Measurements from ENCODE around the gene LNPEP.

LNPEP gene

DNA sequence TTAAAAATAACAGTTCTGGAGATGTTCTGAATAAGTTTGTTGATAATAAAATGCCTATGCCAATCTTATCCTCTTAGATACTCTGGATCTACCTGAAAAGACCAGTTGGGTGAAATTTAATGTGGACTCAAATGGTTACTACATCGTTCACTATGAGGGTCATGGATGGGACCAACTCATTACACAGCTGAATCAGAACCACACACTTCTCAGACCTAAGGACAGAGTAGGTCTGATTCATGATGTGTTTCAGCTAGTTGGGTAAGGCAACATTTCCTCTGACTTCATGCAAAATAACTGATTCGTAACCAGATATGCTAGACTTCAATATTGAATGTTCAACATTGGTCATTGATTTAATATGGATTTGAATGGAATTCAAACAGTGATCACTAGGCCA, 32.6 kb upstream of the LNPEP start:
- TF ChIP-seq, protein P1, sequence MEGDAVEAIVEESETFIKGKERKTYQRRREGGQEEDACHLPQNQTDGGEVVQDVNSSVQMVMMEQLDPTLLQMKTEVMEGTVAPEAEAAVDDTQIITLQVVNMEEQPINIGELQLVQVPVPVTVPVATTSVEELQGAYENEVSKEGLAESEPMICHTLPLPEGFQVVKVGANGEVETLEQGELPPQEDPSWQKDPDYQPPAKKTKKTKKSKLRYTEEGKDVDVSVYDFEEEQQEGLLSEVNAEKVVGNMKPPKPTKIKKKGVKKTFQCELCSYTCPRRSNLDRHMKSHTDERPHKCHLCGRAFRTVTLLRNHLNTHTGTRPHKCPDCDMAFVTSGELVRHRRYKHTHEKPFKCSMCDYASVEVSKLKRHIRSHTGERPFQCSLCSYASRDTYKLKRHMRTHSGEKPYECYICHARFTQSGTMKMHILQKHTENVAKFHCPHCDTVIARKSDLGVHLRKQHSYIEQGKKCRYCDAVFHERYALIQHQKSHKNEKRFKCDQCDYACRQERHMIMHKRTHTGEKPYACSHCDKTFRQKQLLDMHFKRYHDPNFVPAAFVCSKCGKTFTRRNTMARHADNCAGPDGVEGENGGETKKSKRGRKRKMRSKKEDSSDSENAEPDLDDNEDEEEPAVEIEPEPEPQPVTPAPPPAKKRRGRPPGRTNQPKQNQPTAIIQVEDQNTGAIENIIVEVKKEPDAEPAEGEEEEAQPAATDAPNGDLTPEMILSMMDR (conservative IDR thresholded peaks at IDR 0.05; ENCODE audit: low read length), result no peak
- no peak overlapping the region for H3K4me3 ChIP-seq (ENCODE audit: low read length)
- no peak for DNase-seq (ENCODE audit: low read depth)

GRCh38 chr5:96904054-96904931, 31.6 kb upstream of the LNPEP start:
- H3K4me3 ChIP-seq (ENCODE audit: low read length), result no peak overlapping the region
- no peak for DNase-seq (ENCODE audit: low read depth)
- TF ChIP-seq, protein P1 (conservative IDR thresholded peaks at IDR 0.05; ENCODE audit: low read length), result no peak

DNA sequence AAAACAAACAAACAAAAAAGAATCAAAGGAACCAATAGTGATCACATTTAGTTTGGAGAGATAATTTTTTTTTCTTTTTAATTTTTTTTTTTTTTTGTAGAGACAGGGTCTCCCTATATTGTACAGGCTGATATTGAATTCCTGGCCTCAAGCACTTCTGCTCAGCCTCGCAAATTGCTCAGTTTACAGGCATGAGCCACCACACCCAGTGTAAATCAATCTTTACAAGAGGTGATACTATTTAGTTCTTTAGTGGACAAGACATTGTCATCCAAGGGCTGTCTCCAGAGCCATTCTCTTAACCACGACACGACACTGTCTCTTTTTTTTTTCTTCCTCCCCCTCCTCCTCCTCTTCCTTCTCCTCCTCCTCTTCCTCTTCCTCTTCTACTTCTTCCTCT, 30.0 kb upstream of the LNPEP start:
- no peak overlapping the region for H3K4me3 ChIP-seq (ENCODE audit: low read length)
- no peak for DNase-seq (ENCODE audit: low read depth)

DNA sequence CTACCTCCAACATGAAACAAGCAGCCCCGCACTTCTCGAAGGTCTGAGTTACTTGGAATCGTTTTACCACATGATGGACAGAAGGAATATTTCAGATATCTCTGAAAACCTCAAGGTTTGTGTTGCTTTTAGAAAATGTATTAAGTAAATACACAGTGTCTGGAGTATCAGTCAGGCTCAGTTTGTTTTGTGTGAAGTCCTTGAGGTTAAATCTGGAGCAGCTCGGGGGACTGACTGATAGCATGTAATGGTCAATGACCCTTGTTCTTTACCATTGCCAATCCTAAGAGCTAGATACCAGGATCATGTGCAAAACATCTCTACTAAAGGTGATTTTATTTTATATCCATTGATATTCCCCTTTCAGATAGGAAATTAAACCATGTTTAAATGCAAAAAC, 26.9 kb upstream of the LNPEP start:
- DNase-seq (ENCODE audit: low read depth), result no peak
- TF ChIP-seq, protein P1 (conservative IDR thresholded peaks at IDR 0.05; ENCODE audit: low read length), result no peak
- H3K4me3 ChIP-seq (ENCODE audit: low read length), result no peak overlapping the region

More for the DNA sequence above, 30.0 kb upstream of the LNPEP start:
- TF ChIP-seq, protein P1 (conservative IDR thresholded peaks at IDR 0.05; ENCODE audit: low read length), result no peak

DNA sequence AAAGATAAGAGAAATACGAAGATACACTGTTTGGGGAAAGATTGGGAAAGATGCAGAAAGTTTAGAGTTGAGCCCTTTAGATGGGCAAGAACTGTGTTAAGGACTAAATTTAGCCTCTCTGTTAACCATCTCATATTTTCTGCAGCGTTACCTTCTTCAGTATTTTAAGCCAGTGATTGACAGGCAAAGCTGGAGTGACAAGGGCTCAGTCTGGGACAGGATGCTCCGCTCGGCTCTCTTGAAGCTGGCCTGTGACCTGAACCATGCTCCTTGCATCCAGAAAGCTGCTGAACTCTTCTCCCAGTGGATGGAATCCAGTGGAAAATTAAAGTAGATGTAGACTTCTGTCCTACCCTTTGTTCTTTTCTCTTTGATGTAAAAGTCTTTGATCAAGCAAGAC, 26.4 kb upstream of the LNPEP start:
- TF ChIP-seq, protein P1 (conservative IDR thresholded peaks at IDR 0.05; ENCODE audit: low read length), result no peak
- DNase-seq (ENCODE audit: low read depth), result no peak
- no peak overlapping the region for H3K4me3 ChIP-seq (ENCODE audit: low read length)

- no peak for DNase-seq (ENCODE audit: low read depth)
- TF ChIP-seq, protein P1 (conservative IDR thresholded peaks at IDR 0.05; ENCODE audit: low read length), result no peak
- no peak overlapping the region for H3K4me3 ChIP-seq (ENCODE audit: low read length)
Measured at GRCh38 chr5:96911139-96911538, 24.7 kb upstream of the LNPEP start.

DNA sequence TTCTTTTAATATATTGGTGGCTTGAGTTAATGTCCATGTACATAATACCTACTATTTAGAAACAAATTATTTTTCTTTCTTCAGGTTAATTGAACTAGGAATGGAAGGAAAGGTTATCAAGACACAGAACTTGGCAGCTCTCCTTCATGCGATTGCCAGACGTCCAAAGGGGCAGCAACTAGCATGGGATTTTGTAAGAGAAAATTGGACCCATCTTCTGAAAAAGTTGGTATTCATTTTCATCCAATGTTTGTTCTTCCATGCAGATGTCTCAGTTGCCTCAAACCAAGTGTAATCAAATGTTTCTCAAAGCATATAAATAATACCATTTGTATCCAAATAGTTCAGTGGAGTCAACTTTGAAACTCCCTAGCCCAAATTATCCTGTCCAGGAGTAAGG, 22.6 kb upstream of the LNPEP start:
- no peak overlapping the region for H3K4me3 ChIP-seq (ENCODE audit: low read length)
- TF ChIP-seq, protein P1 (conservative IDR thresholded peaks at IDR 0.05; ENCODE audit: low read length), result no peak
- DNase-seq (ENCODE audit: low read depth), result no peak

All from AG10803 (cell line).